ENCODE measurements around the gene C2CD4A. TPM values are rescaled to one million over a fixed set of nuclear protein-coding genes. Genes with fewer than 3 reads are reported as not detected.

The C2CD4A gene
- polyA plus RNA-seq, 2 of the 4 experiments (the other 2 are of a cell fraction) = 0.32 TPM; not detected in 1

DNA sequence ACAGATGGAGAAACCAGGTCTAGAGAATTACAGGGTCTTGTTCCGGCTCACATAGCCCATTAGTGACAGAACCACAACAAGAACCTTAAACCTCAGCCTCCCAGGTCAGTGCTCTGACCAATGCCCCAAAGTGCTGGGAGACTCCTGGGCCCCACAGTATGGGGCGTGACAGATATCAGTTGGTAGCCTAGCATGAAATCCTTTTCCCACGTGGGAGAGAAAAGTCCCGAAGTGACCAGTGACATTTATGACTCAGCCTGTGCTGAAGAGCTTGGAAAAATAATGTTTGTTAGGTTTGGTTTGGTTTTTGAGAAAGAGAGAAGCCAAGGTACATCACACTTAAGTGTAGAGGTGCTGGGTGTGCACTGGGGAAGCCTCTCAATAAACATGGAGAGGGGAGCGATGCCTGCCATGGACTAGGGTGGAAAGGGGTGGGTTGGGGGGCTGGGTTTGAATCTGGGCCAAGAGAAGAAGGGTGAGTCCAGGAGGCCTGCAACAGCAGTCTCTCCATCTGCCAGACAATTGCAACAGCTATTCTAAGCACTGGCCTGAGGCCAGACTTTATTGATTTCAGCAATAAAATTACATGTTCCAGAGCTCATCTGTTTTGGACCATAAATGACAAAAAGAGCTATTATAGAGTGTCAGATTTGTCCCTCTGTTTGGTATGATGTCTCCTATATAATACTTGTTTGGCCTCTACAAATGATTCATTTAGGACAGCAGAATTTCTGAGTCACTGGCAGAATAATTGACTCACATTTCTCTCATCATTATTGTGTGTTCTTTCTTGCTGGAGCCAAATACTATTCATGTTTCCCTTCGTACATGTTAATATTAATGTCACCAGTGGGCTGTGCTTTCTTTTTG lies 43.4 kb downstream of the C2CD4A start:
- ATAC-seq = peak; percentile 55
- H3K9me3 ChIP-seq = no peaks in the 10 kb centered on the region
- peaks cover 59% of the 10 kb centered on the region for H3K4me1 ChIP-seq
- TF ChIP-seq FOSL2 (IDR thresholded peaks at IDR 0.05) (peak; percentile 88), FOSL2 (CRISPR knock-in tag; IDR thresholded peaks at IDR 0.05) (peak; percentile 87), CBX8 (IDR thresholded peaks at IDR 0.05) (no peak), JUNB (IDR thresholded peaks at IDR 0.05) (peak; percentile 72), HOXB13 (CRISPR knock-in tag; IDR thresholded peaks at IDR 0.05; ENCODE audit: low read depth) (no peak), MAZ (IDR thresholded peaks at IDR 0.05; ENCODE audit: borderline replicate concordance, low read depth, low read length) (no peak)
- TF ChIP-seq, protein P1, sequence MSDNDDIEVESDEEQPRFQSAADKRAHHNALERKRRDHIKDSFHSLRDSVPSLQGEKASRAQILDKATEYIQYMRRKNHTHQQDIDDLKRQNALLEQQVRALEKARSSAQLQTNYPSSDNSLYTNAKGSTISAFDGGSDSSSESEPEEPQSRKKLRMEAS (IDR thresholded peaks at IDR 0.05) = peak; percentile 36; the same call in 1 of the 2 replicates
- WGBS (ENCODE audit: missing lambda C conversion rate) = 27% methylated on average over 6 of the region's 6 CpGs
- H3K4me2 ChIP-seq = peak overlapping the region; percentile 59
- peak; percentile 7 for FAIRE-seq
- peak overlapping the region; percentile 74 to 81 for H3K27ac ChIP-seq
- POLR2A ChIA-PET = interaction anchor here (0.9 kb wide), 1 partner anchor 14 kb away, joined by 4 read pairs; no protein-coding TSS in a partner anchor
- peak; percentile 42 to 47 for DNase-seq (ENCODE audit: low read depth in 1 of 2, low spot score in 1 of 2)
- CTCF ChIA-PET = interaction anchor here (1.1 to 1.7 kb wide), 4 partner anchors 11 to 39 kb away, joined by 3 to 9 read pairs (median 6); no protein-coding TSS in a partner anchor
- H3K4me3 ChIP-seq = no peak overlapping the region

DNA sequence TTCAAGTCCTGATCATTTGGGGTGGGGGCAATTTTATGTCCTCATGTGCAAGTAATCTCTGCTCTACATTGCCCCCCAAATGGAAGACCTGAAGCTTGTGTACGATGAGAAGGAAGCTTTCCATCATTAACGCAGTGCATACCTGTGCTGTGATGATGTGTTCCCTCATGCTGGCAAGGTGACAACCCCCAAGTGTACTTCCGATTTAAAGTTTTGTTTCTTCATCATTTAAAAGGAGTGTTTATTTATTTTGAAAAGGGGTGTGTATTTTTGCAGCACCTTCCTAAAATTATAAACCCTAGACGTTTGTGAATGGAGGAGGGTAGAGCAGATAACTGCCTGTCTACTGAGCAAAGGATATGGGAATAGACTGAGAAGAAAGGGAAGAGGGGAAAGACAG lies 45.3 kb downstream of the C2CD4A start:
- WGBS (ENCODE audit: missing lambda C conversion rate) = 44% methylated on average over 4 of the region's 4 CpGs
- no peak overlapping the region for H3K4me3 ChIP-seq
- peaks cover 66% of the 10 kb centered on the region for H3K4me1 ChIP-seq
- CTCF ChIA-PET = interaction anchor here (0.5 to 2.0 kb wide), 7 partner anchors 9 to 250 kb away, joined by 3 to 6 read pairs (median 4); partner anchors contain the start of genes C2CD4B and VPS13C
- ATAC-seq = peak in 1 of 2 experiments; percentile 4; a peak in 2 of 6 replicates
- peak; percentile 36 for FAIRE-seq
- no peak for DNase-seq (ENCODE audit: low read depth in 1 of 2, low spot score in 1 of 2)
- no peaks in the 10 kb centered on the region for H3K9me3 ChIP-seq
- peak overlapping the region; percentile 61 for H3K4me2 ChIP-seq
- peak overlapping the region; percentile 81 to 83 for H3K27ac ChIP-seq
- POLR2A ChIA-PET = no interaction called here
- no peak for TF ChIP-seq TP53 (CRISPR knock-in tag; IDR thresholded peaks at IDR 0.05)
- no peak for TF ChIP-seq MYC (IDR thresholded peaks at IDR 0.05; ENCODE audit: borderline replicate concordance, low read length)
- TF ChIP-seq CBX8 (IDR thresholded peaks at IDR 0.05) = no peak
- TF ChIP-seq NFE2L2 (conservative IDR thresholded peaks at IDR 0.05; ENCODE audit: low read length) = no peak
- no peak for TF ChIP-seq CHD2 (IDR thresholded peaks at IDR 0.05; ENCODE audit: low read length, partially characterized antibody)
- TF ChIP-seq, protein P2, sequence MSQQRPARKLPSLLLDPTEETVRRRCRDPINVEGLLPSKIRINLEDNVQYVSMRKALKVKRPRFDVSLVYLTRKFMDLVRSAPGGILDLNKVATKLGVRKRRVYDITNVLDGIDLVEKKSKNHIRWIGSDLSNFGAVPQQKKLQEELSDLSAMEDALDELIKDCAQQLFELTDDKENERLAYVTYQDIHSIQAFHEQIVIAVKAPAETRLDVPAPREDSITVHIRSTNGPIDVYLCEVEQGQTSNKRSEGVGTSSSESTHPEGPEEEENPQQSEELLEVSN (IDR thresholded peaks at IDR 0.05; ENCODE audit: borderline replicate concordance, low read depth) = no peak
- TF ChIP-seq, protein P3, sequence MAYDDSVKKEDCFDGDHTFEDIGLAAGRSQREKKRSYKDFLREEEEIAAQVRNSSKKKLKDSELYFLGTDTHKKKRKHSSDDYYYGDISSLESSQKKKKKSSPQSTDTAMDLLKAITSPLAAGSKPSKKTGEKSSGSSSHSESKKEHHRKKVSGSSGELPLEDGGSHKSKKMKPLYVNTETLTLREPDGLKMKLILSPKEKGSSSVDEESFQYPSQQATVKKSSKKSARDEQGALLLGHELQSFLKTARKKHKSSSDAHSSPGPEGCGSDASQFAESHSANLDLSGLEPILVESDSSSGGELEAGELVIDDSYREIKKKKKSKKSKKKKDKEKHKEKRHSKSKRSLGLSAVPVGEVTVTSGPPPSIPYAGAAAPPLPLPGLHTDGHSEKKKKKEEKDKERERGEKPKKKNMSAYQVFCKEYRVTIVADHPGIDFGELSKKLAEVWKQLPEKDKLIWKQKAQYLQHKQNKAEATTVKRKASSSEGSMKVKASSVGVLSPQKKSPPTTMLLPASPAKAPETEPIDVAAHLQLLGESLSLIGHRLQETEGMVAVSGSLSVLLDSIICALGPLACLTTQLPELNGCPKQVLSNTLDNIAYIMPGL (CRISPR knock-in tag; IDR thresholded peaks at IDR 0.05; ENCODE audit: borderline replicate concordance) = no peak
- TF ChIP-seq, protein P4, sequence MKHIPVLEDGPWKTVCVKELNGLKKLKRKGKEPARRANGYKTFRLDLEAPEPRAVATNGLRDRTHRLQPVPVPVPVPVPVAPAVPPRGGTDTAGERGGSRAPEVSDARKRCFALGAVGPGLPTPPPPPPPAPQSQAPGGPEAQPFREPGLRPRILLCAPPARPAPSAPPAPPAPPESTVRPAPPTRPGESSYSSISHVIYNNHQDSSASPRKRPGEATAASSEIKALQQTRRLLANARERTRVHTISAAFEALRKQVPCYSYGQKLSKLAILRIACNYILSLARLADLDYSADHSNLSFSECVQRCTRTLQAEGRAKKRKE (CRISPR knock-in tag; IDR thresholded peaks at IDR 0.05; ENCODE audit: low read depth) = no peak
- TF ChIP-seq ZSCAN20 (CRISPR knock-in tag; IDR thresholded peaks at IDR 0.05) = no peak
- TF ChIP-seq BHLHE40 (IDR thresholded peaks at IDR 0.05; ENCODE audit: low read depth, low read length) = no peak
